HepG2 (cell line): ENCODE data around the gene RCBTB2. TPM values are rescaled to one million over a fixed set of nuclear protein-coding genes. Genes with fewer than 3 reads are reported as not detected.

Experiments
- ATAC-seq: fragments of 200-7000 bp; cut with Tn5 transposase; 3 replicates; pipeline ENCODE4 v1.9.1; 2020; ENCODE audit warnings: mild to moderate bottlenecking, moderate library complexity
- Bru-seq: library from RNA; stranded (reverse); fragments of 400-500 nt; gene quantifications from one replicate; lab custom pipeline; 2021; lab: Mats Ljungman, UMichigan
- BruChase-seq, 2 experiments: library from RNA; stranded (reverse); fragments of 400-500 nt; gene quantifications; one replicate each; lab custom pipeline; 2021; lab: Mats Ljungman, UMichigan
- BruUV-seq: library from RNA; stranded (reverse); fragments of 400-500 nt; replicated peaks from 2 replicates; lab custom pipeline; 2021; lab: Mats Ljungman, UMichigan
- CTCF ChIA-PET: fragments of 300-600 bp; formaldehyde crosslinking; extraction: SDS; loops from one replicate; lab custom pipeline; 2021; ENCODE audit warnings: low total read pairs, inconsistent platforms, low intra/inter-chr PET ratio; lab: Yijun Ruan, JAX
- POLR2A ChIA-PET: fragments of 350-600 bp; sonication (Branson Sonifier 250); formaldehyde crosslinking; loops from one replicate; lab custom pipeline; 2020; ENCODE audit warnings: antibody characterized with exemption, inconsistent platforms; lab: Yijun Ruan, JAX
- DNase-seq: peaks from one replicate; pipeline ENCODE4 v3.0.0-alpha.2; 2015; ENCODE audit warnings: low spot score
- FAIRE-seq: peaks from 3 replicates; lab custom pipeline; 2011; peaks lifted over from hg19 to GRCh38; lab: Jason Lieb, UNC
- H2AFZ ChIP-seq: one replicate; pipeline ENCODE4 v1.6.1; 2011; ENCODE audit warnings: low read length, inconsistent platforms
- H3K27ac ChIP-seq: fragments of 300-600 bp; 3 replicates; pipeline ENCODE4 v1.8.0; 2011; ENCODE audit warnings: mixed run types, mild to moderate bottlenecking, mixed read lengths, low read length, inconsistent platforms; ENCODE audit not compliant: insufficient read depth; ENCODE audit errors: extremely low read length
- H3K27me3 ChIP-seq, 2 experiments: fragments of 200-600 bp in 1 of 2; 2 replicates in 1 of 2; 3 replicates in 1 of 2; pipeline versions ENCODE4 v1.6.0 to v1.8.0; 2011; ENCODE audit warnings: low read length in 2 of 2, mild to moderate bottlenecking in 2 of 2, moderate library complexity in 2 of 2, inconsistent platforms in 1 of 2; ENCODE audit not compliant: insufficient read depth in 2 of 2, control insufficient read depth in 1 of 2
- H3K36me3 ChIP-seq, 2 experiments: fragments of 200-600 bp in 1 of 2; replicated peaks in 1 of 2; 2 replicates in 1 of 2; 3 replicates in 1 of 2; pipeline versions ENCODE4 v1.5.1 to v1.8.0; 2011; ENCODE audit warnings: low read length in 2 of 2, inconsistent platforms in 1 of 2; ENCODE audit not compliant: insufficient read depth in 2 of 2, control insufficient read depth in 1 of 2
- H3K4me1 ChIP-seq: 2 replicates; pipeline ENCODE4 v1.5.1; 2012; ENCODE audit warnings: low read length, inconsistent platforms; ENCODE audit not compliant: insufficient read depth
- H3K4me2 ChIP-seq: 2 replicates; pipeline ENCODE4 v1.6.0; 2011; ENCODE audit warnings: low read depth, low read length, inconsistent platforms
- H3K4me3 ChIP-seq, 3 experiments: fragments of 200-600 bp in 1 of 3; sonication (generic), shearing (Covaris generic) in 1 of 3; replicated peaks in 1 of 3; 2 replicates each; pipeline ENCODE4 v1.5.1; 2011 to 2016; ENCODE audit warnings: low read length in 3 of 3, inconsistent platforms in 2 of 3, low read depth in 2 of 3, mild to moderate bottlenecking in 2 of 3, control low read depth in 1 of 3, mixed read lengths in 1 of 3; ENCODE audit not compliant: insufficient read depth in 1 of 3
- H3K79me2 ChIP-seq: one replicate; pipeline ENCODE4 v1.6.1; 2011; ENCODE audit warnings: low read length, inconsistent platforms; ENCODE audit not compliant: insufficient read depth
- H3K9ac ChIP-seq: 2 replicates; pipeline ENCODE4 v1.6.0; 2011; ENCODE audit warnings: mild to moderate bottlenecking, low read depth, low read length, inconsistent platforms; ENCODE audit not compliant: insufficient read depth
- H3K9me3 ChIP-seq: 2 replicates; pipeline ENCODE4 v1.5.1; 2012; ENCODE audit warnings: mild to moderate bottlenecking, low read length
- H4K20me1 ChIP-seq: 2 replicates; pipeline ENCODE4 v1.6.0; 2011; ENCODE audit warnings: inconsistent platforms, mild to moderate bottlenecking, low read length, moderate library complexity; ENCODE audit not compliant: insufficient read depth
- AGO1 ChIP-seq: fragments of 200-400 bp; formaldehyde crosslinking; IDR thresholded peaks from 2 replicates; pipeline ENCODE4 v1.6.1; 2017; ENCODE audit warnings: mild to moderate bottlenecking, low read depth, low read length, moderate library complexity; ENCODE audit not compliant: poor library complexity, severe bottlenecking
- ARID5B ChIP-seq: IDR thresholded peaks from 2 replicates; pipeline ENCODE4 v1.4.0; 2020; ENCODE audit warnings: mild to moderate bottlenecking, missing genetic modification reagents
- DR1 ChIP-seq: sonication (generic); formaldehyde crosslinking; IDR thresholded peaks from 2 replicates; pipeline ENCODE4 v1.8.0; 2021; ENCODE audit warnings: mild to moderate bottlenecking, missing genetic modification reagents, inconsistent platforms
- FOXM1 ChIP-seq: sonication (generic); formaldehyde crosslinking; IDR thresholded peaks from 2 replicates; pipeline ENCODE4 v1.5.0; 2020; ENCODE audit warnings: missing genetic modification reagents
- IRF2 ChIP-seq: IDR thresholded peaks from 2 replicates; pipeline ENCODE4 v1.6.1; 2018; ENCODE audit warnings: missing genetic modification reagents, missing compliant biosample characterization
- MYC ChIP-seq: sonication (generic); formaldehyde crosslinking; IDR thresholded peaks from 2 replicates; pipeline ENCODE4 v1.9.0; 2021; ENCODE audit warnings: missing genetic modification reagents, borderline replicate concordance
- ZBTB10 ChIP-seq: sonication (generic); formaldehyde crosslinking; IDR thresholded peaks from 2 replicates; pipeline ENCODE4 v1.4.0; 2020; ENCODE audit warnings: missing genetic modification reagents, borderline replicate concordance
- ZNF367 ChIP-seq: sonication (generic); formaldehyde crosslinking; IDR thresholded peaks from 2 replicates; pipeline ENCODE4 v1.4.0; 2020; ENCODE audit warnings: missing genetic modification reagents, borderline replicate concordance
- ZSCAN22 ChIP-seq: sonication (generic); formaldehyde crosslinking; IDR thresholded peaks from 2 replicates; pipeline ENCODE4 v1.4.0; 2020; ENCODE audit warnings: mild to moderate bottlenecking, missing genetic modification reagents
- WGBS: methylation state at CpG from one replicate; pipeline ENCODE4 v1.1.6; 2017; ENCODE audit warnings: low lambda C conversion rate; 5-methylcytosine and 5-hydroxymethylcytosine counted together
- in situ Hi-C: cut with HindIII; loops from 2 replicates; pipeline ENCODE4 v1.10.0; 2017; ENCODE audit warnings: low pct_unique_long_range_greater_than_20kb; ENCODE audit not compliant: extremely low pct_ligation_motif_present
- intact Hi-C: fragments of 100-400 bp; cut with micrococcal nuclease; formaldehyde crosslinking; loops from one replicate; pipeline ENCODE4 v1.10.0; 2022; ENCODE audit not compliant: unreplicated experiment
- long read RNA-seq, 2 experiments: library from RNA in 1 of 2; library from polyadenylated mRNA in 1 of 2; stranded (forward) in 1 of 2; unstranded in 1 of 2; transcript quantifications; one replicate each; pipeline ENCODE4 v2.0.0, GENCODE V29; 2019 to 2022
- polyA minus RNA-seq, 3 experiments: library from RNA; depleted of rRNA, polyadenylated mRNA; stranded (reverse); fragments of >200 nt; gene quantifications; 2 replicates each; pipeline ENCODE4 v1.2.3, GENCODE V29; 2011; ENCODE audit warnings: low replicate concordance in 1 of 3
- polyA plus RNA-seq, 8 experiments: library from polyadenylated mRNA; depleted of rRNA in 3 of 8; stranded (reverse) in 7 of 8; unstranded in 1 of 8; fragments of >200 nt; fragmentation: Illumina TruSeq in 4 of 8; extraction: Trizol in 4 of 8; gene quantifications; 2 replicates each; pipeline versions ENCODE4 v1.2.1 to v1.2.3, GENCODE V29; 2011 to 2016; ENCODE audit warnings: low read depth in 4 of 8, missing spikeins in 1 of 8, mixed read lengths in 1 of 8; ENCODE audit not compliant: insufficient read depth in 1 of 8
- total RNA-seq, 5 experiments: library from RNA; depleted of rRNA; stranded (reverse); fragments of >200 nt; fragmentation: Illumina TruSeq; extraction: Trizol; gene quantifications; 2 replicates each; pipeline ENCODE4 v1.2.3, GENCODE V29; 2016; ENCODE audit warnings: low read depth in 1 of 5

RCBTB2 gene
- total RNA-seq (2016; rRNA removed; fragmentation: Illumina TruSeq; extraction: Trizol), result 1.9 and 3.0 TPM in 2 replicates
- 0.26 and 0.40 TPM in 2 replicates for total RNA-seq (2016; cell fraction: cytosol; rRNA removed; fragmentation: Illumina TruSeq; extraction: Trizol; ENCODE audit: low read depth)
- 2.2 and 2.8 TPM in 2 replicates for total RNA-seq (2016; cell fraction: insoluble cytoplasmic fraction; rRNA removed; fragmentation: Illumina TruSeq; extraction: Trizol)
- 0.86 and 1.1 TPM in 2 replicates for total RNA-seq (2016; cell fraction: membrane; rRNA removed; fragmentation: Illumina TruSeq; extraction: Trizol)
- total RNA-seq (2016; cell fraction: nucleus; rRNA removed; fragmentation: Illumina TruSeq; extraction: Trizol), result 2.0 and 4.1 TPM in 2 replicates
- polyA plus RNA-seq (2011; rRNA removed), result 1.8 and 2.7 TPM in 2 replicates
- polyA plus RNA-seq (2011; cell fraction: cytosol; rRNA removed), result 1.3 and 1.6 TPM in 2 replicates
- polyA plus RNA-seq (2011; cell fraction: nucleus; rRNA removed), result 1.8 and 2.5 TPM in 2 replicates
- 1.2 and 1.6 TPM in 2 replicates for polyA plus RNA-seq (2012)
- 0.16 and 0.17 TPM in 2 replicates for polyA plus RNA-seq (2016; cell fraction: cytosol; fragmentation: Illumina TruSeq; extraction: Trizol; ENCODE audit: low read depth)
- 2.0 and 2.2 TPM in 2 replicates for polyA plus RNA-seq (2016; cell fraction: insoluble cytoplasmic fraction; fragmentation: Illumina TruSeq; extraction: Trizol; ENCODE audit: low read depth)
- polyA plus RNA-seq (2016; cell fraction: membrane; fragmentation: Illumina TruSeq; extraction: Trizol; ENCODE audit: low read depth), result 0.30 and 0.35 TPM in 2 replicates
- polyA plus RNA-seq (2016; cell fraction: nucleus; fragmentation: Illumina TruSeq; extraction: Trizol; ENCODE audit: insufficient read depth, low read depth), result 3.2 and 3.5 TPM in 2 replicates
- 3.5 and 3.8 TPM in 2 replicates for polyA minus RNA-seq (2011; rRNA and poly(A)+ RNA removed; ENCODE audit: low replicate concordance)
- 1.2 and 1.4 TPM in 2 replicates for polyA minus RNA-seq (2011; cell fraction: cytosol; rRNA and poly(A)+ RNA removed)
- polyA minus RNA-seq (2011; cell fraction: nucleus; rRNA and poly(A)+ RNA removed), result 3.1 and 4.5 TPM in 2 replicates
- Bru-seq, nascent RNA, result percentile 52 among the genes with signal in this experiment
- percentile 54 among the genes with signal in this experiment for BruChase-seq, experiment 1, labeled RNA remaining after a 6-hour chase
- BruChase-seq, experiment 2, labeled RNA remaining after a 2-hour chase, result percentile 51 among the genes with signal in this experiment
- long read RNA-seq, experiment 1, partial matches to known transcripts, result 0 of 3 reads
- long read RNA-seq, experiment 1, other reads (novel, unspliced or antisense), result 1 of 3 reads
- long read RNA-seq, experiment 2, result 0 reads

GRCh38 chr13:48532506-48533499 lies at the start of gene RCBTB2:
Gene RCBTB2 (minus strand): TSS chr13:48533080. CDS start chr13:48521939, 11,141 bp downstream.
- Histone ChIP-seq H4K20me1 (no peaks in the 10 kb centered on the region), H3K4me3 (peak within 1 kb of the TSS; percentile 83 to 95 (median 92)), H3K27me3 (no peaks in the 10 kb centered on the region; a peak in 1 of 5 replicates), H3K4me1 (peaks cover 32% of the 10 kb centered on the region), H3K9me3 (no peaks in the 10 kb centered on the region), H3K79me2 (no peaks in the 10 kb centered on the region), H3K4me2 (peak within 1 kb of the TSS; percentile 89), H3K27ac (peak within 1 kb of the TSS; percentile 72), H2AFZ (peak within 1 kb of the TSS; percentile 90), H3K9ac (peak within 1 kb of the TSS; percentile 81), H3K36me3 (no peaks in the 10 kb centered on the region)
- DNase-seq, result peak; percentile 93
- WGBS, result 2% methylated on average over 40 of the region's 84 CpGs
- peak; percentile 67 for FAIRE-seq
- ATAC-seq, result peak; percentile 94
- TSS peak; percentile 62 for BruUV-seq
- POLR2A ChIA-PET, result interaction anchor here (0.7 to 1.8 kb wide), 13 partner anchors 10 to 495 kb away, joined by 3 to 27 read pairs (median 4); partner anchors contain the start of genes ITM2B, LPAR6 and NUDT15
- intact Hi-C loops, result loop anchor here (1.0 kb wide), 1 partner anchor 121 kb away; no protein-coding TSS in a partner anchor
- in situ Hi-C loops, result no loop called here
- CTCF ChIA-PET, result no interaction called here
- peak; percentile 7; the same call in 1 of the 2 replicates for TF ChIP-seq ZBTB10 (CRISPR knock-in tag)
- TF ChIP-seq ARID5B, result peak; percentile 28; the same call in 1 of the 2 replicates
- TF ChIP-seq AGO1, result peak; percentile 46
- TF ChIP-seq DR1 (CRISPR knock-in tag), result peak; percentile 88
- no peak for TF ChIP-seq ZSCAN22 (CRISPR knock-in tag)
- TF ChIP-seq MYC, result peak; percentile 81
- TF ChIP-seq FOXM1 (CRISPR knock-in tag), result peak; percentile 86
- TF ChIP-seq IRF2 (CRISPR knock-in tag), result peak; percentile 47; the same call in 1 of the 2 replicates
- TF ChIP-seq ZNF367 (CRISPR knock-in tag), result peak; percentile 94; the same call in 1 of the 2 replicates
